Gastroesophageal sphincter (tissue), 4 donors: ENCODE results near the gene CHST13. TPM values are rescaled to one million over a fixed set of nuclear protein-coding genes. Genes with fewer than 3 reads are reported as not detected.

Source experiments
- ATAC-seq: fragments of 150-250 bp; one replicate; pipeline ENCODE4 v1.9.1; 2016; ENCODE audit warnings: mild to moderate bottlenecking, moderate library complexity
- H3K27ac ChIP-seq, 4 donors: fragments of 200-600 bp; sonication (generic) in 3 of 4; 1 replicate in 3 of 4; 2 replicates in 1 of 4; pipeline ENCODE4 v1.5.1; 2016 to 2019
- H3K27me3 ChIP-seq: fragments of 200-600 bp; sonication (generic); one replicate; pipeline ENCODE4 v1.5.1; 2019
- H3K36me3 ChIP-seq, 2 donors: fragments of 200-600 bp; sonication (generic); one replicate each; pipeline ENCODE4 v1.5.1; 2019; ENCODE audit warnings: control low read depth in 1 of 2
- H3K4me1 ChIP-seq, 3 donors: fragments of 200-600 bp; sonication (generic); 1 replicate in 2 of 3; 2 replicates in 1 of 3; pipeline ENCODE4 v1.5.1; 2016 to 2019; ENCODE audit warnings: control low read depth in 2 of 3
- H3K4me3 ChIP-seq, 2 donors: fragments of 200-600 bp; sonication (generic); one replicate each; pipeline ENCODE4 v1.5.1; 2019; ENCODE audit warnings: mild to moderate bottlenecking in 1 of 2, moderate library complexity in 1 of 2
- H3K9me3 ChIP-seq, 3 donors: fragments of 200-600 bp; sonication (generic); one replicate each; pipeline ENCODE4 v1.5.1; 2017 to 2019; ENCODE audit warnings: control low read depth in 2 of 3
- EP300 ChIP-seq: sonication (generic); formaldehyde crosslinking; IDR thresholded peaks from one replicate; pipeline ENCODE4 v1.6.1; 2017; ENCODE audit warnings: antibody characterized with exemption, mild to moderate bottlenecking
- POLR2A ChIP-seq, 2 donors: fragments of 450-650 bp; IDR thresholded peaks; one replicate each; pipeline ENCODE4 v1.6.1; 2017; ENCODE audit warnings: antibody characterized with exemption in 2 of 2, mild to moderate bottlenecking in 2 of 2, moderate library complexity in 1 of 2
- POLR2AphosphoS5 ChIP-seq: sonication (generic); formaldehyde crosslinking; IDR thresholded peaks from one replicate; pipeline ENCODE4 v1.6.1; 2017; ENCODE audit warnings: antibody characterized with exemption
- WGBS, 2 donors: methylation state at CpG; one replicate each; pipeline ENCODE4 v1.1.5; 2018; ENCODE audit warnings: low coverage in 1 of 2; 5-methylcytosine and 5-hydroxymethylcytosine counted together
- total RNA-seq, 4 donors: library from RNA; depleted of rRNA; stranded (reverse); fragments of >200 nt; gene quantifications; one replicate each; pipeline ENCODE4 v1.1.0, GENCODE V29; 2016
- TF ChIP-seq, protein P1 (sequence below), 4 experiments: fragments of 200-600 bp in 2 of 4; fragments of 450-650 bp in 2 of 4; sonication (generic) in 1 of 4; IDR thresholded peaks; one replicate each; pipeline ENCODE4 v1.5.1; 2017 to 2019; ENCODE audit warnings: antibody characterized with exemption in 4 of 4, mild to moderate bottlenecking in 2 of 4, moderate library complexity in 2 of 4

CHST13 gene
- total RNA-seq, 4 donors from 2014 or later, result 0.52 to 1.4 (median 0.81) TPM; not detected in 1

DNA sequence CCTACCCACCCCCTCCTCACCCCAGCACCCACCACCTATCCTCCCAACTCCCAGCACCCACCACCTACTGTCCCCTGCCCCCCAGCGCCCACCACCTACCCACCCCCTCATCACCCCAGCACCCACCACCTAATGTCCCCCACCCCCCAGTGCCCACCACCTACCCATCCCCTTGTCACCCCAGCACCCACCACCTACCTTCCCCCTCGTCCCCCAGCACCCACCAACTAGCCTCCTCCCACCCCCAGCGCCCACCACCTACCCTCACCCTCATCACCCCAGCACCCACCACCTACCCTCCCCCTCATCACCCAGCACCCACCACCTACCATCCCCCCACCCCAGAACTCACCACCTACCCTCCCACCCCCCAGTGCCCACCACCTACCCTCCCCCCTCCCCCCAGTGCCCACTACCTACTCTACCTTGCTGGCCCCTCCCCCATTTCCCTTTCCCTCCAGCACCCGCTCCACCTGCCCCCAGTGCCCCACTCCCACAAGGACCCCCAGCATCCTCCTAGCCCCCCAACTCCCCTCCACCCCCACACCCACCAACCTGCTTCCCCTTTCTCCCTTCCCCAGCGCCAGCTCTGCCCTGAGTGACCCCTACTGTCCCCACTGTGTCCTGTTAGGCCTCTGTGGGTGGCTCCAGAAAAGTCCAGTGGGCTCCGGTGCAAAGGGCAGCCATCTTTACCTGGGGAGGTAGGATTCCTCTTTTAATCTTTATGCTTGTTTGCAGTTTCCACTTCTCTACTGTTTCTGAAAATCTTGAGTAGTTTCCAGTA lies 7.6 kb upstream of the CHST13 start:
- WGBS, 2 donors, result 60% methylated on average over 1 of the region's 6 CpGs; no CpG with 5 or more reads in 1 of the 2 donors
- Histone ChIP-seq H3K9me3 (no peaks in the 10 kb centered on the region), H3K27me3 (peaks cover 20% of the 10 kb centered on the region), H3K27ac (no peak overlapping the region), H3K4me1 (no peaks in the 10 kb centered on the region), H3K4me3 (no peak overlapping the region), H3K36me3 (no peaks in the 10 kb centered on the region)
- TF ChIP-seq EP300 (no peak), POLR2A (IDR thresholded peaks at IDR 0.05) (no peak), POLR2AphosphoS5 (no peak)
- TF ChIP-seq, protein P1, sequence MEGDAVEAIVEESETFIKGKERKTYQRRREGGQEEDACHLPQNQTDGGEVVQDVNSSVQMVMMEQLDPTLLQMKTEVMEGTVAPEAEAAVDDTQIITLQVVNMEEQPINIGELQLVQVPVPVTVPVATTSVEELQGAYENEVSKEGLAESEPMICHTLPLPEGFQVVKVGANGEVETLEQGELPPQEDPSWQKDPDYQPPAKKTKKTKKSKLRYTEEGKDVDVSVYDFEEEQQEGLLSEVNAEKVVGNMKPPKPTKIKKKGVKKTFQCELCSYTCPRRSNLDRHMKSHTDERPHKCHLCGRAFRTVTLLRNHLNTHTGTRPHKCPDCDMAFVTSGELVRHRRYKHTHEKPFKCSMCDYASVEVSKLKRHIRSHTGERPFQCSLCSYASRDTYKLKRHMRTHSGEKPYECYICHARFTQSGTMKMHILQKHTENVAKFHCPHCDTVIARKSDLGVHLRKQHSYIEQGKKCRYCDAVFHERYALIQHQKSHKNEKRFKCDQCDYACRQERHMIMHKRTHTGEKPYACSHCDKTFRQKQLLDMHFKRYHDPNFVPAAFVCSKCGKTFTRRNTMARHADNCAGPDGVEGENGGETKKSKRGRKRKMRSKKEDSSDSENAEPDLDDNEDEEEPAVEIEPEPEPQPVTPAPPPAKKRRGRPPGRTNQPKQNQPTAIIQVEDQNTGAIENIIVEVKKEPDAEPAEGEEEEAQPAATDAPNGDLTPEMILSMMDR (IDR thresholded peaks at IDR 0.05), result no peak
- ATAC-seq, result no peak

DNA sequence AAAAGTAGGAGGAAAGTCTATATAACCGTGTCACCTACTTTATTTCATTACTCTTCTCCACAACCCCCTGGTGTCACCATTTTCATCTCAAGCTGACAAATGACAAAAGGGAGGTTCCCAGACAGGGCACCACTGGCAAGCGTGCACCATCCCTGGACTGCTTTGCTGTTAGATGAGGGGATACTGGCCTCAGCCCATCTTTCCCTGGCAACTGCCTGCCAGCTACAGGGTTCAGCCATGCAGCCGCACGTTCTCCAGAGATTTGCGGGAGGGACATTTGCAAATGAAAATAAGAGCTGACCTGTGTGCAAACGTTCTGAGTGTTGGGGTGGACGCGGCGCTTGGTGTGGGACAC lies 7.0 kb upstream of the CHST13 start:
- no peaks in the 10 kb centered on the region for H3K4me1 ChIP-seq
- H3K27me3 ChIP-seq, result peaks cover 20% of the 10 kb centered on the region
- ATAC-seq, result no peak
- H3K27ac ChIP-seq, result no peak overlapping the region
- H3K9me3 ChIP-seq, result no peaks in the 10 kb centered on the region
- no peak overlapping the region for H3K4me3 ChIP-seq
- H3K36me3 ChIP-seq, result no peaks in the 10 kb centered on the region
- 81% methylated on average over 6 of the region's 9 CpGs; no CpG with 5 or more reads in 1 of the 2 donors for WGBS, 2 donors
- TF ChIP-seq EP300 (no peak), POLR2A (IDR thresholded peaks at IDR 0.05) (no peak), POLR2AphosphoS5 (no peak)
- TF ChIP-seq, protein P1 (IDR thresholded peaks at IDR 0.05), result no peak

DNA sequence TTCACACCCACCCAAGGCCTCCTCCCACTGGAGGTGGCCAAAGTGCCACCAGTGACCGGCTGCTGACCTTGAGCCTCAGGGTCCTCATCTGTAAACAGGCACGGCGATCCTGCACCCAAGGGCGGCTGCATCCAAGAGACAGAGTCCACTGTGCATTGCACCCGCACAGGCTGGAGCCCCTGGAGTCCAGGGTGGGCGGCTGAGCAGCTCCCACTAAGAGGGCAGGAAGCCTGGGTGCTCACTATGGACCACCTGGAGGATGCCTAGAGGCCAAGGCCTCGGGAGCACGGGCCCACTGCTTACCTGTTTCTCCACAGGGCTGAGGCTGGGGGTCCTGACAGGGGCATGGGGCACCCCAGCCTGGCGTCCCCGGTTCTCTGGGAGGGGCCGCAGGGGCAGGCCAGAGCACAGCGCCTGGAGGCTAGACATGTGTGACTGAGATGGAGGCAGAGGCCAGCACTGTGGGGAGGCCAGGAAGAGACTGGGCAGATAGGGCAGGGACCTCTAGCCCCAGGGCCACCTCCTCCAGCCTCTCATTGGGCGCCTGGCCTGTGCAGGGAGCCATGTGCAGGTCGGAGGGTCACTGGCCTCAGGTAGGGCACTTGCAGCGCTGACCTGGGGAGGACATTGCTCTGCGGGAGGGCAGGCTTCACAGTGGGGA lies 6.5 kb upstream of the CHST13 start, which contains the start of gene UROC1:
Gene UROC1, minus strand, starts transcription at position 483 of the 661 bp plus-strand sequence. Its CDS starts 54 bp downstream, at position 429.
- H3K27ac ChIP-seq, result no peak within 1 kb of the TSS
- no peak within 1 kb of the TSS for H3K4me3 ChIP-seq
- H3K9me3 ChIP-seq, result no peaks in the 10 kb centered on the region
- no peak for ATAC-seq
- no peaks in the 10 kb centered on the region for H3K4me1 ChIP-seq
- WGBS, 2 donors, result no CpG with 5 or more reads among the region's 16 CpGs
- H3K36me3 ChIP-seq, result no peaks in the 10 kb centered on the region
- TF ChIP-seq POLR2AphosphoS5 (no peak), POLR2A (IDR thresholded peaks at IDR 0.05) (no peak), EP300 (no peak)
- TF ChIP-seq, protein P1 (IDR thresholded peaks at IDR 0.05), result no peak
- H3K27me3 ChIP-seq, result peaks cover 20% of the 10 kb centered on the region

DNA sequence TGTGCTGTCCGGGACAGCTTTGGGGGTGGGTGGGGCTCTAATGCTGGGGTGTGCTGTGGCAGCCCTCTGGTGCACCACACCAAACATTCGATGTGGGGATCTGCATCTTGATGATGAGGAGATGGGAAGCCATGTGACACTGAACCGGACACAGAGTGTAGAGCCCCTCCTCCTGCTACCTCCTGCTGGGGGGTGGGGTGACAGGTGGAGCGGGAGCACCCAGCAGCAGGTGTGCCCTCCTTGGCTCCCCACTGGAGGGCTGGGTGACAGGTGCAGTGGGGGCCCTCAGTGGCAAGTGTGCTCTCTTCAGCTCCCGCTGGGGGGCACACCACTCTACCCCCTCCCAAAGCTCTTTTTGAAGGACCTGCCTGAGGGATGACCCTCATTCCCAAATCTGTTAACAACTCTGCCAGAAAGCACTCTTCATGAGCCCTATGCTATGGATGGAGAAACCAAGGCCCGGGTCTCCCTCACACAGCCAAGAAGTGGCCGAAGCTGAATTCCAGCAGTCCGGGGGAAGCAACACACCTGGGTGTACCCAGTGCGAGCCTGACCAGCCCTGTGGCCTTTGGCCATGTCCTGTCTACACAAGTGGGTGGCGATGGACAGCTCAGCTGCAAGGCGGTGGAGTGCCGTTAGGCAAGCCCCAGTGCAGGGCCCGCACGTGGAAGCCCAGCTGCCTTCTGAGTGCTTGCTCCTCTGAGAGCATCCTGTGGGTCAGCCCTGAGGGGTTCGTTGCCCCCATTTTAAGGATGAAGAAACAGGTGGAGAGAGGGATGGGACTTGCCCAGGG lies 5.8 kb upstream of the CHST13 start:
- WGBS, 2 donors, result 74% methylated on average over 3 of the region's 15 CpGs; no CpG with 5 or more reads in 1 of the 2 donors

DNA sequence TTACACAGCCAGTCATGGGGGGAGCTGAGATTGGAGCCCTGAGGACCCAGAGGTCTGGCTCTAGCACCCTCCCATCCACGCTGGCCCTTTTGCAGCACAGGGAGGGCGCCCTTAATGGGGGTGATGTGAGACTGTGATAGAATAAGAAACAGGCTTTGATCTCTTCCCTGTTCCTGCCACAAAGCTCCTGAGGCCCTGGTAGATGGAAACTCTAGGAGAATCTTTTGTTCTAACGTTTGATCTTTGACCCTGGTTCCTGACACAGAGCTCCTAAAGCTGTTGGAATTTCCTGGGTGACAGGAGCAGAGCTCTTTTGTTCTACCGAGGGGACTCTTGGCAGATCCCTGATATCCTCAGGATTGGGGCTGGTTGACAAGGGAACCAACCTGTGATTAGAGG lies 5.2 kb upstream of the CHST13 start:
- H3K27me3 ChIP-seq, result peaks cover 30% of the 10 kb centered on the region
- ATAC-seq, result no peak
- TF ChIP-seq POLR2AphosphoS5, result no peak
- TF ChIP-seq, protein P1 (IDR thresholded peaks at IDR 0.05), result no peak
- no peak for TF ChIP-seq POLR2A (IDR thresholded peaks at IDR 0.05)
- TF ChIP-seq EP300, result no peak
- peaks cover 0 to 3% (median under 1%) of the 10 kb centered on the region in 3 donors for H3K4me1 ChIP-seq
- H3K9me3 ChIP-seq, result no peaks in the 10 kb centered on the region
- WGBS, 2 donors, result 20 to 79% methylated on average over 1 to 2 of the region's 4 CpGs
- no peak overlapping the region for H3K27ac ChIP-seq
- H3K36me3 ChIP-seq, result no peaks in the 10 kb centered on the region
- no peak overlapping the region for H3K4me3 ChIP-seq

More for the DNA sequence above, 5.8 kb upstream of the CHST13 start:
- Histone ChIP-seq H3K36me3 (no peaks in the 10 kb centered on the region), H3K27ac (no peak overlapping the region), H3K4me1 (no peaks in the 10 kb centered on the region), H3K9me3 (no peaks in the 10 kb centered on the region), H3K4me3 (no peak overlapping the region), H3K27me3 (peaks cover 24% of the 10 kb centered on the region)
- TF ChIP-seq POLR2AphosphoS5 (no peak), POLR2A (IDR thresholded peaks at IDR 0.05) (no peak), EP300 (no peak)
- no peak for ATAC-seq
